Endothelial cell of umbilical vein (primary cell): ENCODE results near the gene CNTNAP4. TPM values are rescaled to one million over a fixed set of nuclear protein-coding genes. Genes with fewer than 3 reads are reported as not detected.

Experiments
- BruUV-seq: library from RNA; stranded (reverse); fragments of 400-500 nt; replicated peaks from 2 replicates; lab custom pipeline; 2021; lab: Mats Ljungman, UMichigan
- CTCF ChIA-PET: fragments of 300-600, 350-600 bp; sonication (Branson Sonifier 250); formaldehyde crosslinking; loops from one replicate; lab custom pipeline; 2021; ENCODE audit warnings: antibody characterized with exemption, inconsistent platforms; lab: Charles Lee
- POLR2A ChIA-PET: fragments of 300-600, 350-600 bp; sonication (Branson Sonifier 250); formaldehyde crosslinking; loops from one replicate; lab custom pipeline; 2021; ENCODE audit warnings: antibody characterized with exemption, inconsistent platforms; lab: Charles Lee
- DNase-seq: peaks from one replicate; pipeline ENCODE4 v3.0.0-alpha.2; 2011; ENCODE audit warnings: low read depth, low spot score
- FAIRE-seq: peaks from 2 replicates; lab custom pipeline; 2011; peaks lifted over from hg19 to GRCh38; lab: Jason Lieb, UNC
- H2AFZ ChIP-seq: 2 replicates; pipeline ENCODE4 v1.6.0; 2012; ENCODE audit warnings: low read depth, low read length, control low read depth, inconsistent platforms
- H3K27ac ChIP-seq: 2 replicates; pipeline ENCODE4 v1.5.1; 2011; ENCODE audit warnings: low read depth, mild to moderate bottlenecking, control low read depth, low read length, moderate library complexity; ENCODE audit not compliant: insufficient read depth
- H3K27me3 ChIP-seq, 2 experiments: 2 replicates each; pipeline versions ENCODE4 v1.6.0 to v1.6.1; 2011; ENCODE audit warnings: low read length in 2 of 2, mixed read lengths in 1 of 2; ENCODE audit not compliant: control insufficient read depth in 2 of 2, insufficient read depth in 2 of 2
- H3K36me3 ChIP-seq, 2 experiments: 2 replicates in 1 of 2; 3 replicates in 1 of 2; pipeline ENCODE4 v1.5.1; 2011; ENCODE audit warnings: low read length in 2 of 2, mild to moderate bottlenecking in 1 of 2, moderate library complexity in 1 of 2; ENCODE audit not compliant: control insufficient read depth in 2 of 2, insufficient read depth in 2 of 2; ENCODE audit errors: extremely low read depth in 1 of 2
- H3K4me1 ChIP-seq: 3 replicates; pipeline ENCODE4 v1.5.1; 2011; ENCODE audit warnings: mild to moderate bottlenecking, low read length; ENCODE audit not compliant: control insufficient read depth, insufficient read depth; ENCODE audit errors: extremely low read depth
- H3K4me2 ChIP-seq: 2 replicates; pipeline ENCODE4 v1.6.1; 2011; ENCODE audit warnings: low read length, control low read depth, mixed read lengths; ENCODE audit not compliant: insufficient read depth
- H3K4me3 ChIP-seq, 3 experiments: fragments of 200-600 bp in 1 of 3; sonication (generic), shearing (Covaris generic) in 1 of 3; replicated peaks in 1 of 3; 2 replicates each; pipeline ENCODE4 v1.5.1; 2011 to 2016; ENCODE audit warnings: control low read depth in 3 of 3, low read length in 3 of 3, mild to moderate bottlenecking in 2 of 3, inconsistent platforms in 1 of 3, low read depth in 1 of 3, moderate library complexity in 1 of 3; ENCODE audit not compliant: insufficient read depth in 1 of 3
- H3K79me2 ChIP-seq: 2 replicates; pipeline ENCODE4 v1.6.0; 2012; ENCODE audit warnings: low read length, inconsistent platforms; ENCODE audit not compliant: control insufficient read depth, insufficient read depth
- H3K9ac ChIP-seq: replicated peaks from 2 replicates; pipeline ENCODE3; 2011; ENCODE audit warnings: low read length, control low read depth; ENCODE audit not compliant: insufficient read depth; ENCODE audit errors: extremely low read depth
- H3K9me1 ChIP-seq: replicated peaks from 3 replicates; pipeline ENCODE4 v1.6.0; 2011; ENCODE audit warnings: mild to moderate bottlenecking, low read length; ENCODE audit not compliant: control insufficient read depth, insufficient read depth; ENCODE audit errors: extremely low read depth
- H3K9me3 ChIP-seq: replicated peaks from 2 replicates; pipeline ENCODE4 v1.5.1; 2012; ENCODE audit warnings: low read length, inconsistent platforms; ENCODE audit not compliant: control insufficient read depth, insufficient read depth
- H4K20me1 ChIP-seq: replicated peaks from 2 replicates; pipeline ENCODE3; 2011; ENCODE audit warnings: mild to moderate bottlenecking, low read length; ENCODE audit not compliant: control insufficient read depth, insufficient read depth; ENCODE audit errors: extremely low read depth
- CTCF ChIP-seq, 2 donors: IDR thresholded peaks; 1 replicate in 1 of 2; 2 replicates in 1 of 2; pipeline ENCODE4 v1.5.1; 2011; ENCODE audit warnings: low read length in 2 of 2, mild to moderate bottlenecking in 2 of 2, moderate library complexity in 2 of 2, control low read depth in 1 of 2, inconsistent platforms in 1 of 2, low read depth in 1 of 2; ENCODE audit not compliant: insufficient read depth in 1 of 2; ENCODE audit errors: extremely low read depth in 1 of 2
- EZH2 ChIP-seq: IDR thresholded peaks from 2 replicates; pipeline ENCODE4 v1.6.1; 2012; ENCODE audit warnings: borderline replicate concordance, low read depth, mild to moderate bottlenecking, moderate library complexity, low read length, inconsistent platforms; ENCODE audit not compliant: severe bottlenecking
- FOS ChIP-seq: IDR thresholded peaks from 2 replicates; pipeline ENCODE4 v1.6.1; 2011; ENCODE audit warnings: mild to moderate bottlenecking, low read length, moderate library complexity, borderline replicate concordance; ENCODE audit not compliant: insufficient read depth
- GATA2 ChIP-seq: IDR thresholded peaks from 2 replicates; pipeline ENCODE4 v1.7.0; 2011; ENCODE audit warnings: low read depth, mild to moderate bottlenecking, moderate library complexity, mixed read lengths, low read length; ENCODE audit not compliant: insufficient read length, insufficient read depth
- JUN ChIP-seq: IDR thresholded peaks from 2 replicates; pipeline ENCODE4 v1.6.1; 2011; ENCODE audit warnings: borderline replicate concordance, low read depth; ENCODE audit not compliant: insufficient read length, insufficient read depth
- MAX ChIP-seq: IDR thresholded peaks from 2 replicates; pipeline ENCODE4 v1.6.1; 2011; ENCODE audit not compliant: insufficient read depth, insufficient read length
- MYC ChIP-seq: IDR thresholded peaks from one replicate; pipeline ENCODE4 v1.6.1; 2011; ENCODE audit warnings: mild to moderate bottlenecking, low read depth, low read length
- POLR2A ChIP-seq: IDR thresholded peaks from 2 replicates; pipeline ENCODE4 v1.6.1; 2012; ENCODE audit warnings: low read depth, mild to moderate bottlenecking, control low read depth, low read length
- POLR2AphosphoS5 ChIP-seq: IDR thresholded peaks from 2 replicates; pipeline ENCODE4 v1.6.1; 2012; ENCODE audit warnings: low read depth, mild to moderate bottlenecking, control low read depth, low read length, moderate library complexity; ENCODE audit not compliant: insufficient read depth
- dilution Hi-C: fragments of 300-500 bp; cut with MboI; formaldehyde crosslinking; loops from one replicate; pipeline ENCODE4 v1.15.0; 2019; ENCODE audit warnings: low sequenced_read_pairs; ENCODE audit not compliant: extremely low pct_ligation_motif_present
- intact Hi-C: fragments of 100-400 bp; cut with micrococcal nuclease; formaldehyde crosslinking; loops from one replicate; pipeline ENCODE4 v1.10.0; 2022
- polyA plus RNA-seq, 4 experiments: library from polyadenylated mRNA; depleted of rRNA in 3 of 4; stranded (reverse) in 3 of 4; unstranded in 1 of 4; fragments of >200 nt; gene quantifications; 2 replicates each; pipeline versions ENCODE4 v1.2.1 to v1.2.3, GENCODE V29; 2011 to 2012; ENCODE audit warnings: missing spikeins in 1 of 4
- total RNA-seq: library from RNA; stranded (reverse); gene quantifications from 2 replicates; pipeline ENCODE4 v1.2.3, GENCODE V29; 2021

Gene CNTNAP4
- total and polyA plus RNA-seq, 2 donors (not counting 3 experiments of a cell fraction or from before 2014, with no cell fraction given), result not detected

- Histone ChIP-seq H4K20me1 (no peaks in the 10 kb centered on the region), H3K4me3 (no peak overlapping the region), H3K36me3 (no peaks in the 10 kb centered on the region), H3K9me1 (no peaks in the 10 kb centered on the region), H2AFZ (no peak overlapping the region), H3K79me2 (no peaks in the 10 kb centered on the region), H3K9ac (no peak overlapping the region), H3K27me3 (no peaks in the 10 kb centered on the region), H3K4me1 (no peaks in the 10 kb centered on the region), H3K27ac (no peak overlapping the region), H3K4me2 (no peak overlapping the region), H3K9me3 (no peaks in the 10 kb centered on the region)
- dilution Hi-C loops (no loop called here), intact Hi-C loops (no loop called here)
- ChIA-PET POLR2A (no interaction called here), CTCF (no interaction called here)
- TF ChIP-seq JUN (no peak), GATA2 (no peak), MAX (no peak), CTCF (IDR thresholded peaks at IDR 0.05; ENCODE audit: extremely low read depth in 1 of 2, insufficient read depth in 1 of 2, low read depth in 1 of 2, low read length in 2 of 2) (no peak), MYC (no peak), POLR2AphosphoS5 (no peak), EZH2 (no peak), FOS (no peak), POLR2A (no peak)
- DNase-seq (no peak), FAIRE-seq (no peak)
- no TSS peak for BruUV-seq
These were observed 17.4 kb downstream of the CNTNAP4 start for GRCh38 chr16:76294396-76295214.
